Thoracic aorta (tissue), 2 donors: ENCODE measurements around the gene KCNIP2. TPM values are rescaled to one million over a fixed set of nuclear protein-coding genes. Genes with fewer than 3 reads are reported as not detected.

Experiments used
- ATAC-seq: fragments of 150-250 bp; one replicate; pipeline ENCODE4 v1.8.0; 2017; ENCODE audit warnings: low read depth; ENCODE audit not compliant: insufficient number of reproducible peaks, low FRiP score
- DNase-seq: peaks from one replicate; pipeline ENCODE4 v3.0.0-alpha.2; 2020; ENCODE audit warnings: low spot score
- H3K27ac ChIP-seq, 2 donors: fragments of 200-600 bp; sonication (generic); 1 replicate in 1 of 2; 2 replicates in 1 of 2; pipeline ENCODE4 v1.5.1; 2016; ENCODE audit warnings: mild to moderate bottlenecking in 2 of 2, moderate library complexity in 2 of 2
- H3K27me3 ChIP-seq: fragments of 200-600 bp; sonication (generic); replicated peaks from 2 replicates; pipeline ENCODE4 v1.6.0; 2016; ENCODE audit warnings: mild to moderate bottlenecking; ENCODE audit not compliant: insufficient read depth
- H3K36me3 ChIP-seq: fragments of 200-600 bp; sonication (generic); one replicate; pipeline ENCODE4 v1.5.1; 2016
- H3K4me1 ChIP-seq, 2 donors: fragments of 200-600 bp; sonication (generic); 1 replicate in 1 of 2; 2 replicates in 1 of 2; pipeline versions ENCODE4 v1.5.1 to v1.6.0; 2016; ENCODE audit warnings: low read depth in 2 of 2, mild to moderate bottlenecking in 1 of 2; ENCODE audit not compliant: control insufficient read depth in 1 of 2
- H3K4me3 ChIP-seq: fragments of 200-600 bp; sonication (generic); 2 replicates; pipeline ENCODE4 v1.5.1; 2016; ENCODE audit warnings: mild to moderate bottlenecking
- H3K9me3 ChIP-seq: fragments of 200-600 bp; sonication (generic); 2 replicates; pipeline ENCODE4 v1.5.1; 2016
- CTCF ChIP-seq: fragments of 200-600 bp; sonication (generic); IDR thresholded peaks from one replicate; pipeline ENCODE4 v1.5.1; 2019; ENCODE audit warnings: antibody characterized with exemption
- total RNA-seq, 2 donors: library from RNA; depleted of rRNA; stranded (reverse); fragments of >200 nt; gene quantifications; one replicate each; pipeline versions ENCODE4 v1.1.0 to v1.2.3, GENCODE V29; 2016

Gene KCNIP2
- total RNA-seq, 2 donors from 2014 or later: 1.1 to 1.2 TPM

GRCh38 chr10:101878869-101879268 lies 35.3 kb upstream of the KCNIP2 start:
- no peak overlapping the region for H3K4me3 ChIP-seq
- H3K27ac ChIP-seq: no peak overlapping the region
- no peak for DNase-seq
- no peaks in the 10 kb centered on the region for H3K9me3 ChIP-seq
- H3K36me3 ChIP-seq: no peaks in the 10 kb centered on the region
- ATAC-seq: no peak
- no peak for TF ChIP-seq CTCF
- H3K4me1 ChIP-seq: no peaks in the 10 kb centered on the region
- H3K27me3 ChIP-seq: no peaks in the 10 kb centered on the region

- H3K27me3 ChIP-seq: no peaks in the 10 kb centered on the region
- H3K4me3 ChIP-seq: no peak overlapping the region
- no peak for ATAC-seq
- no peak for TF ChIP-seq CTCF
- no peak overlapping the region for H3K27ac ChIP-seq
- no peak for DNase-seq
- no peaks in the 10 kb centered on the region for H3K4me1 ChIP-seq
- H3K36me3 ChIP-seq: no peaks in the 10 kb centered on the region
- no peaks in the 10 kb centered on the region for H3K9me3 ChIP-seq
Observed at GRCh38 chr10:101875068-101875688, 31.6 kb upstream of the KCNIP2 start.

GRCh38 chr10:101874252-101874651 lies 30.7 kb upstream of the KCNIP2 start:
- no peak overlapping the region for H3K27ac ChIP-seq
- no peaks in the 10 kb centered on the region for H3K4me1 ChIP-seq
- H3K27me3 ChIP-seq: no peaks in the 10 kb centered on the region
- ATAC-seq (no peak), DNase-seq (no peak)
- H3K9me3 ChIP-seq: no peaks in the 10 kb centered on the region
- no peak for TF ChIP-seq CTCF
- no peak overlapping the region for H3K4me3 ChIP-seq
- no peaks in the 10 kb centered on the region for H3K36me3 ChIP-seq

- Histone ChIP-seq H3K9me3 (no peaks in the 10 kb centered on the region), H3K27ac (no peak overlapping the region), H3K27me3 (no peaks in the 10 kb centered on the region), H3K4me3 (no peak overlapping the region), H3K36me3 (no peaks in the 10 kb centered on the region), H3K4me1 (no peaks in the 10 kb centered on the region)
- ATAC-seq: no peak
- no peak for DNase-seq
- no peak for TF ChIP-seq CTCF
Observed at GRCh38 chr10:101867931-101868330, 24.3 kb upstream of the KCNIP2 start.

GRCh38 chr10:101859530-101859929 lies 15.9 kb upstream of the KCNIP2 start:
- H3K27me3 ChIP-seq: no peaks in the 10 kb centered on the region
- TF ChIP-seq CTCF: no peak
- H3K27ac ChIP-seq: no peak overlapping the region
- peaks cover 2% of the 10 kb centered on the region for H3K36me3 ChIP-seq
- ATAC-seq (no peak), DNase-seq (no peak)
- no peak overlapping the region for H3K4me3 ChIP-seq
- no peaks in the 10 kb centered on the region for H3K4me1 ChIP-seq
- H3K9me3 ChIP-seq: no peaks in the 10 kb centered on the region
